Ovary (tissue), 9 donors: ENCODE data around the gene WASF2. TPM values are rescaled to one million over a fixed set of nuclear protein-coding genes. Genes with fewer than 3 reads are reported as not detected.

Experiments used
- DNase-seq, 5 donors: peaks; one replicate each; pipeline ENCODE4 v3.0.0-alpha.2; 2019 to 2020
- H3K27ac ChIP-seq, 2 donors: fragments of 200-600 bp; one replicate each; pipeline versions ENCODE4 v1.5.1 to v1.8.0; 2019 to 2022
- H3K27me3 ChIP-seq: fragments of 200-600 bp; one replicate; pipeline ENCODE4 v1.8.0; 2022
- H3K36me3 ChIP-seq: fragments of 200-600 bp; sonication (generic); one replicate; pipeline ENCODE4 v1.5.1; 2019
- H3K4me1 ChIP-seq: one replicate; pipeline ENCODE4 v1.8.1; 2013; ENCODE audit warnings: mild to moderate bottlenecking, moderate library complexity; ENCODE audit not compliant: insufficient read depth
- H3K4me3 ChIP-seq: fragments of 200-600 bp; sonication (generic); one replicate; pipeline ENCODE4 v1.5.1; 2017
- H3K9me3 ChIP-seq, 2 donors: fragments of 200-600 bp in 1 of 2; sonication (generic) in 1 of 2; one replicate each; pipeline versions ENCODE4 v1.5.1 to v1.8.1; 2013 to 2019; ENCODE audit warnings: mild to moderate bottlenecking in 1 of 2, moderate library complexity in 1 of 2
- EP300 ChIP-seq: sonication (generic); formaldehyde crosslinking; IDR thresholded peaks from one replicate; pipeline ENCODE4 v1.6.1; 2017; ENCODE audit warnings: antibody characterized with exemption
- POLR2A ChIP-seq: fragments of 450-650 bp; IDR thresholded peaks from one replicate; pipeline ENCODE4 v1.6.1; 2017; ENCODE audit warnings: antibody characterized with exemption, mild to moderate bottlenecking, moderate library complexity
- WGBS, 3 donors: extraction: QIAGEN DNeasy Blood & Tissue Kit in 1 of 3; methylation state at CpG; one replicate each; pipeline versions ENCODE4 v1.1.5 to v1.1.7; 2013 to 2017; 5-methylcytosine and 5-hydroxymethylcytosine counted together
- intact Hi-C, 4 donors: fragments of 100-400 bp; cut with DNase I; formaldehyde crosslinking; loops; one replicate each; pipeline versions ENCODE4 v1.11.0 to v1.15.1; 2022 to 2023
- polyA plus RNA-seq, 2 donors: library from polyadenylated mRNA; stranded (reverse); fragments of 200-250 nt in 1 of 2; fragments of 350-450 nt in 1 of 2; fragmentation: Illumina TruSeq in 1 of 2; extraction: RNeasy Lipid Tissue Mini Kit (QIAGEN cat#74804) in 1 of 2; gene quantifications; one replicate each; pipeline ENCODE4 v1.2.3, GENCODE V29; 2013 to 2014
- total RNA-seq, 7 donors: library from RNA; depleted of rRNA in 2 of 7; stranded (reverse); fragments of >200 nt in 2 of 7; fragmentation: NEBNext Ultra II Directional in 3 of 7; extraction: Animal tissue kit (Norgen Biotek cat#: 25700) in 3 of 7; gene quantifications; one replicate each; pipeline versions ENCODE4 v1.1.0 to v1.2.4, GENCODE V29; 2016 to 2023
- TF ChIP-seq, protein P1 (sequence below), 3 donors: fragments of 450-650 bp in 2 of 3; fragments of 200-600 bp in 1 of 3; IDR thresholded peaks; one replicate each; pipeline versions ENCODE4 v1.5.1 to v1.8.0; 2016 to 2022; ENCODE audit warnings: antibody characterized with exemption in 3 of 3, mild to moderate bottlenecking in 1 of 3
- donor health status: DM: no; HTN: no; CAD: no; lungs with moderate emphysema.
- donor health status: DM: no; HTN: no; CAD: no.
- donor health status: Bipolar disorder and iron deficiency.
- donor health status: DM: yes; HTN: yes; CAD: no.
- donor health status: DM: no; HTN: no; CAD: no.
- donor health status: DM: yes; HTN: yes; CAD: no.

The WASF2 gene
- total and polyA plus RNA-seq, 9 donors = 28.0 to 233 (median 153) TPM

DNA sequence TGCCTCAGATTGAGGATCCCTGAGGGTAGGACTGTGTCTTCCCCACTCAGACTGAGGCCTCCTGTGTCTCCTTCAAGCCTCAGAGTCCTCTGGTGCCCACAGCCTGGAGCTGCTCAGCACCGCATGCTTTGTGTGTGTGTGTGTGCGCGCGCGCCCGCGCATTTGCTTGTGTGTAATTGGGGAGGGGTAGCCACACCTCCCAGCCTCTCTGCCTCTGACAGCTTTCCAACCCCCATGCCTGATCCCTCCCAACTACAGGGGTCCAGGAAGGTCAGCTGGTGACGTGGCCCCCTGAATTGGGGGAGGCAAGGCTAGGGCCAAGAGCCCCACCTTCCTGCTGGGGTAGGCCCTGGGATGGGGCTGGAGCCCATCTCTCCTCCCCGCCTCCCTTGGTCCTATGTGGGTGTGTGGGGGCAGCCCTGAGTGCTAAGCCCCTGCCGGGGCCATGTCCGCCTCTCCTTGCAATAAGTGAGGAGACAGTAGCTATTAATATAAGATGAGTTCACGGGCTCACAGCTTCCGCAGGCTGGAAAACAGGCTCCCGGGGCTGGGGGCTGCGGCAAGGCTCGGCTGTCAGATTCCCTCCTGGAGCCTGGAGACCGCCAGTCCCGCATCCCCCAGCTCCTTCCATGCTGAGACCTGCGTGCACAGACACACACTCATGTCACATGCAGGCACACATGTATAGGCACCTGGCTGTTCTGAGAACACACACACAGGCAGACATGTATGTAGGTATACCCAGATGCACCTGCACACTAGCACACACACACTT, 90.5 kb downstream of the WASF2 start:
- TF ChIP-seq, protein P1, sequence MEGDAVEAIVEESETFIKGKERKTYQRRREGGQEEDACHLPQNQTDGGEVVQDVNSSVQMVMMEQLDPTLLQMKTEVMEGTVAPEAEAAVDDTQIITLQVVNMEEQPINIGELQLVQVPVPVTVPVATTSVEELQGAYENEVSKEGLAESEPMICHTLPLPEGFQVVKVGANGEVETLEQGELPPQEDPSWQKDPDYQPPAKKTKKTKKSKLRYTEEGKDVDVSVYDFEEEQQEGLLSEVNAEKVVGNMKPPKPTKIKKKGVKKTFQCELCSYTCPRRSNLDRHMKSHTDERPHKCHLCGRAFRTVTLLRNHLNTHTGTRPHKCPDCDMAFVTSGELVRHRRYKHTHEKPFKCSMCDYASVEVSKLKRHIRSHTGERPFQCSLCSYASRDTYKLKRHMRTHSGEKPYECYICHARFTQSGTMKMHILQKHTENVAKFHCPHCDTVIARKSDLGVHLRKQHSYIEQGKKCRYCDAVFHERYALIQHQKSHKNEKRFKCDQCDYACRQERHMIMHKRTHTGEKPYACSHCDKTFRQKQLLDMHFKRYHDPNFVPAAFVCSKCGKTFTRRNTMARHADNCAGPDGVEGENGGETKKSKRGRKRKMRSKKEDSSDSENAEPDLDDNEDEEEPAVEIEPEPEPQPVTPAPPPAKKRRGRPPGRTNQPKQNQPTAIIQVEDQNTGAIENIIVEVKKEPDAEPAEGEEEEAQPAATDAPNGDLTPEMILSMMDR (IDR thresholded peaks at IDR 0.05) = no peak
- TF ChIP-seq EP300 (no peak), POLR2A (no peak)
- H3K4me1 ChIP-seq = peaks cover 6% of the 10 kb centered on the region
- no peak overlapping the region for H3K4me3 ChIP-seq
- 3 to 14% (median 11%) methylated on average over 19 of the region's 19 CpGs for whole genome bisulfite sequencing, 3 donors
- H3K27me3 ChIP-seq = no peaks in the 10 kb centered on the region
- DNase-seq = peak in 1 of 5 donors; percentile 54
- no peaks in the 10 kb centered on the region for H3K36me3 ChIP-seq
- no peaks in the 10 kb centered on the region for H3K9me3 ChIP-seq
- no peak overlapping the region for H3K27ac ChIP-seq
- intact Hi-C loops = loop anchor here (2.0 to 10.0 kb wide), 5 partner anchors 42 to 295 kb away; no protein-coding TSS in a partner anchor

DNA sequence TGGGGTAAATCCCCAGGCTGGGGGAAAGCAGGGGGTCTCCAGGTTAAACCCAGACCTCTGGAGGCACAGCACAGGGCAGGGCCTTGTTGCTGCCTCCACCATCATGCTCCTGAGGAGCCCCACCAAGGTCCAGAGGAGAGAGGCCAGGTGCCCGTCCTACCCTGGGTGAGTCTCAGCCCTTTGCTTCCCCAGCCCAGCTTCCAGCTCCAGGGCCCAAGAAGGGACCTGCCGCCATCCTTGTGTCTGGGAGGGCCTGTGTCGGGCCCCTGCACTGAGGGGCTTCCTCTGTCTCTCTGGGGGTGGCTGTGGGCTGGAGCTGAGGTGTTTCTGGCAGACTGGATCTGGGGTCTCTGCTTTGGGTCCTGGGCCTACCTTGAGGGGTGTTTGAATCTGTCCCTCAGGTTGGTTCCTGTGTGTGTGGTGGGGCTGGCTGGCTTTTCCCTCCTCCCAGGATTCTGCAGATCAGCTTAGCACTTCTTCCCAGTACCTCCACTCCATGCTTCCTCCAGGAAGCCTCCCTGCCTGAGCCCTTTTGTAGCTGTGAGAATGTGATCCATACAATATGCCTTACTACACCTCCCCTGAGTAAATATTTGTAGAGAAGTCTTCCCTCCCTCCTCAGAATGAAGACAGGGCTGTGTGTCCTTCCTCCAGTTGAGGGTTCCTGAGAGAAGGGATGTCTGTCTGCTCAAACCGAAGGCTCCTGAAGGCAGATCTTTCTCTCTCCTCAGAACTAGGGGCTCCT, 91.4 kb downstream of the WASF2 start:
- Histone ChIP-seq H3K27me3 (no peaks in the 10 kb centered on the region), H3K27ac (no peak overlapping the region), H3K9me3 (no peaks in the 10 kb centered on the region), H3K4me3 (no peak overlapping the region), H3K4me1 (peaks cover 6% of the 10 kb centered on the region), H3K36me3 (no peaks in the 10 kb centered on the region)
- TF ChIP-seq, protein P1 (IDR thresholded peaks at IDR 0.05) = no peak
- TF ChIP-seq EP300 = no peak
- TF ChIP-seq POLR2A = no peak
- WGBS, 3 donors = 65 to 78% (median 68%) methylated on average over 4 of the region's 4 CpGs
- intact Hi-C loops = loop anchor here in 3 of 4 donors (2.0 to 10.0 kb wide), 4 partner anchors 41 to 294 kb away; no protein-coding TSS in a partner anchor
- peak in 1 of 5 donors; percentile 30 for DNase-seq

DNA sequence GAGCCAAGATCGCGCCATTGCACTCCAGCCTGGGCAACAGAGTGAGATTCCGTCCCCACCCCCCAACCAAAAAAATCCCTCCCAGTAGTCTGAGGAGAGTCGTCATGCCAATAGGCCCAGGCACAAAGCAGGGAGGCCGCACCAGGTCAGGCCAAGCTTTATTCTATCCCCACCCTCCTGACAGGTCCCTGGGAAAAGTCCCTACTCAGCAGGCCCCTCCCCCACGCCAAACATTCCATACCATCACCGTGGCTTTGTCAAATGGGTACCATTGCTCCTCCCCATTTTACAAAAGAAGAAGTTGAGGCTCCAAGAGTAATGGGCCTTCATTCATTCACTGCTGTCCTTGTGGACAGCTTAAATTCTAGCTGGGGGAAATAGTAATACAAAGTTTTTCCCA, 92.2 kb downstream of the WASF2 start:
- peak in 1 of 5 donors; percentile 30 for DNase-seq
- no peaks in the 10 kb centered on the region for H3K27me3 ChIP-seq
- H3K36me3 ChIP-seq = no peaks in the 10 kb centered on the region
- no peaks in the 10 kb centered on the region for H3K9me3 ChIP-seq
- TF ChIP-seq EP300 (no peak), POLR2A (no peak)
- TF ChIP-seq, protein P1 (IDR thresholded peaks at IDR 0.05) = no peak
- H3K27ac ChIP-seq = no peak overlapping the region
- H3K4me3 ChIP-seq = no peak overlapping the region
- 58 to 74% (median 68%) methylated on average over 7 of the region's 7 CpGs for WGBS, 3 donors
- intact Hi-C loops = loop anchor here in 3 of 4 donors (2.0 to 10.0 kb wide), 4 partner anchors 40 to 293 kb away; no protein-coding TSS in a partner anchor
- peaks cover 6% of the 10 kb centered on the region for H3K4me1 ChIP-seq

DNA sequence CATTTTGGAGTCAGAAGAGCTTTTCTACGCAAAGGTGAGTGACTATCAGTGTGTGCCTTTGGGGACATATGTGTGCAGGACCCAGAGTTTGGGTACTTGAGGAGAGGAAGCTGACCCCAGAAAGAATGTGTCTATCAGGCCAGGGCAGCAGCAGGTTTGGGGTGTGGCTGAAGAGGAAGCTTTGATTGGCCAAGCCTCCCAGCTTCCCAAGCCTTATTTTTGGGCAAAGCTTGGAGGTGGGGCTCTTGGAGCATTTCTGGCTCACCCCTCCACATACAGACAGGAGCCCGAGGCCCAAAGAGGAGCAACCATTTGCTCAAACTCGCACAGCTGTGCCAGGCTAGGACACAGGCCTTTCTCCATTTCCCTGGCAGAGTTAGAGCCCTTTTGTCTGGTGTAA, 92.9 kb downstream of the WASF2 start:
- intact Hi-C loops = loop anchor here in 3 of 4 donors (5.0 to 10.0 kb wide), 3 partner anchors 40 to 292 kb away; no protein-coding TSS in a partner anchor
- WGBS, 3 donors = 47 to 67% (median 58%) methylated on average over 3 of the region's 3 CpGs

More for the DNA sequence above, 92.9 kb downstream of the WASF2 start:
- Histone ChIP-seq H3K4me3 (no peak overlapping the region), H3K4me1 (peaks cover 4% of the 10 kb centered on the region), H3K9me3 (no peaks in the 10 kb centered on the region), H3K36me3 (no peaks in the 10 kb centered on the region), H3K27me3 (no peaks in the 10 kb centered on the region), H3K27ac (no peak overlapping the region)
- TF ChIP-seq EP300 (no peak), POLR2A (no peak)
- TF ChIP-seq, protein P1 (IDR thresholded peaks at IDR 0.05) = no peak
- DNase-seq = peak in 1 of 5 donors; percentile 24
